Heart left ventricle (tissue), 16 donors: ENCODE results near the gene GYG2. TPM values are rescaled to one million over a fixed set of nuclear protein-coding genes. Genes with fewer than 3 reads are reported as not detected.

Experiments
- ATAC-seq, 4 donors: fragments of 200-7000 bp; cut with Tn5 transposase; one replicate each; pipeline ENCODE4 v1.9.1; 2020 to 2022; ENCODE audit warnings: moderate library complexity in 4 of 4, mild to moderate bottlenecking in 3 of 4, moderate number of reproducible peaks in 1 of 4
- DNase-seq, 5 donors: peaks; one replicate each; pipeline ENCODE4 v3.0.0-alpha.2; 2020
- H3K27ac ChIP-seq, 12 donors: fragments of 200-600 bp; sonication (generic) in 4 of 12; one replicate each; pipeline versions ENCODE4 v1.5.0 to v1.8.0; 2016 to 2022; ENCODE audit warnings: mild to moderate bottlenecking in 2 of 12
- H3K27me3 ChIP-seq, 9 donors: fragments of 200-600 bp; sonication (generic) in 2 of 9; one replicate each; pipeline versions ENCODE4 v1.5.1 to v1.8.0; 2016 to 2022; ENCODE audit warnings: mild to moderate bottlenecking in 3 of 9
- H3K36me3 ChIP-seq, 9 donors: fragments of 200-600 bp; sonication (generic) in 2 of 9; one replicate each; pipeline versions ENCODE4 v1.5.0 to v1.8.0; 2018 to 2022; ENCODE audit warnings: mild to moderate bottlenecking in 2 of 9
- H3K4me1 ChIP-seq, 12 donors: fragments of 200-600 bp; sonication (generic) in 4 of 12; one replicate each; pipeline versions ENCODE4 v1.5.0 to v1.8.0; 2016 to 2022; ENCODE audit warnings: mild to moderate bottlenecking in 3 of 12
- H3K4me3 ChIP-seq, 12 donors: fragments of 200-600 bp; sonication (generic) in 4 of 12; one replicate each; pipeline versions ENCODE4 v1.5.0 to v1.8.0; 2017 to 2022; ENCODE audit warnings: mild to moderate bottlenecking in 9 of 12, moderate library complexity in 4 of 12
- H3K9me3 ChIP-seq, 12 donors: fragments of 200-600 bp; sonication (generic) in 4 of 12; one replicate each; pipeline versions ENCODE4 v1.5.0 to v1.8.0; 2016 to 2022; ENCODE audit warnings: mild to moderate bottlenecking in 1 of 12
- CTCF ChIP-seq, 12 donors: fragments of 200-600 bp; sonication (generic) in 4 of 12; IDR thresholded peaks; one replicate each; pipeline versions ENCODE4 v1.5.0 to v1.8.0; 2018 to 2022; ENCODE audit warnings: antibody characterized with exemption in 12 of 12, mild to moderate bottlenecking in 5 of 12
- POLR2A ChIP-seq, 2 donors: fragments of 450-650 bp; IDR thresholded peaks; one replicate each; pipeline ENCODE4 v1.6.1; 2017; ENCODE audit warnings: antibody characterized with exemption in 2 of 2, mild to moderate bottlenecking in 2 of 2, moderate library complexity in 2 of 2
- WGBS, 4 donors: extraction: QIAGEN DNeasy Blood & Tissue Kit in 2 of 4; methylation state at CpG; one replicate each; pipeline versions ENCODE4 v1.1.5 to v1.1.7; 2013 to 2018; 5-methylcytosine and 5-hydroxymethylcytosine counted together
- intact Hi-C, 10 donors: fragments of 100-400 bp; cut with DNase I; formaldehyde crosslinking; loops; one replicate each; pipeline versions ENCODE4 v1.11.1 to v1.14.2; 2022
- polyA plus RNA-seq, 2 donors: library from polyadenylated mRNA; stranded (reverse); fragments of 200-250 nt; gene quantifications; one replicate each; pipeline ENCODE4 v1.2.3, GENCODE V29; 2013
- total RNA-seq, 9 donors: library from RNA; depleted of rRNA in 2 of 9; stranded (reverse); fragments of >200 nt in 2 of 9; fragmentation: NEBNext Ultra II Directional in 3 of 9; extraction: Animal tissue kit (Norgen Biotek cat#: 25700) in 3 of 9; gene quantifications; one replicate each; pipeline versions ENCODE4 v1.1.0 to v1.2.4, GENCODE V29; 2016 to 2023
- donor health status: ischemic (EF 13 %, LVEDD 7.1; RV severe dilation, severe dysfunction).
- donor health status: healthy with polysubstance abuse.
- donor health status: DM: no; HTN: yes; CAD: no.
- donor health status: DM: no; HTN: no; CAD: no.
- donor health status: ischemic (EF 25% LVEDD 6.9; RV normal size, moderate dysfunction).
- donor health status: ischemic (EF 25% LVEDD 5.7; RV mildly dilated, moderate dysfunction).
- donor health status: healthy.
- donor health status: DM: yes; HTN: yes; CAD: no.
- donor health status: ischemic (EF 35%, LVEDD 5.7; RV mildly dilated, moderate dysfunction).
- donor health status: nonischemic (EF 11% LVEDD 7.7; RV severe dilation, severe dysfunction).
- donor health status: DM: yes; HTN: yes; CAD: no.
- donor health status: PGD.
- donor health status: ischemic (EF 29% LVEDD 5.4; RV normal size, mild dysfunction).
- donor health status: nonischemic (EF 23%, LVEDD 6.1; RV moderate dilation, normal function).

GYG2 gene
- total and polyA plus RNA-seq, 11 donors: 0.38 to 13.2 (median 1.00) TPM

- Histone ChIP-seq H3K36me3 (no peaks in the 10 kb centered on the region), H3K4me3 (no peak overlapping the region), H3K4me1 (peaks cover 0 to 7% (median 0%) of the 10 kb centered on the region in 12 donors), H3K27ac (no peak overlapping the region), H3K27me3 (no peaks in the 10 kb centered on the region), H3K9me3 (peaks cover 0 to 15% (median 0%) of the 10 kb centered on the region in 12 donors)
- WGBS, 4 donors: 82 to 93% (median 91%) methylated on average over 2 of the region's 2 CpGs
- intact Hi-C loops: no loop called here
- TF ChIP-seq CTCF (IDR thresholded peaks at IDR 0.05) (no peak), POLR2A (IDR thresholded peaks at IDR 0.05) (no peak)
- no peak for ATAC-seq
- DNase-seq: no peak
These were observed 102.4 kb downstream of the GYG2 start for GRCh38 chrX:2931155-2931554.

GRCh38 chrX:2931612-2932011 is 102.9 kb downstream of the GYG2 start:
- 72 to 82% (median 77%) methylated on average over 4 of the region's 4 CpGs for WGBS, 4 donors
- H3K27me3 ChIP-seq: no peaks in the 10 kb centered on the region
- H3K4me1 ChIP-seq: peaks cover 0 to 7% (median 0%) of the 10 kb centered on the region in 12 donors
- no peaks in the 10 kb centered on the region for H3K36me3 ChIP-seq
- intact Hi-C loops: no loop called here
- no peak overlapping the region for H3K27ac ChIP-seq
- TF ChIP-seq CTCF (IDR thresholded peaks at IDR 0.05) (no peak), POLR2A (IDR thresholded peaks at IDR 0.05) (no peak)
- ATAC-seq: no peak
- DNase-seq: no peak
- no peak overlapping the region for H3K4me3 ChIP-seq
- H3K9me3 ChIP-seq: peaks cover 0 to 15% (median 0%) of the 10 kb centered on the region in 12 donors

Other genes starting within 250 kb of the GYG2 start
- gene CD99, start 137.6 kb upstream of the GYG2 start, total RNA-seq: 100 to 1,000 TPM; 216 to 475 (median 264) TPM
- gene CD99, start 137.6 kb upstream of the GYG2 start, polyA plus RNA-seq: 100 to 1,000 TPM; 302 to 477 TPM
- gene XG, start 76.9 kb upstream of the GYG2 start, total RNA-seq: under 1 TPM in 6 of 9 donors, not detected in 3; 0.28 to 0.85 (median 0.62) TPM
- under 1 TPM; 0.06 to 0.11 TPM for gene XG, start 76.9 kb upstream of the GYG2 start, polyA plus RNA-seq
- 10 to 100 TPM in 3 of 9 donors, 1 to 10 TPM in 6; 6.3 to 23.6 (median 8.6) TPM for gene ARSD, start 100.4 kb downstream of the GYG2 start, total RNA-seq
- gene ARSD, start 100.4 kb downstream of the GYG2 start, polyA plus RNA-seq: 1 to 10 TPM; 3.2 to 8.6 TPM
- gene ARSH, start 177.6 kb downstream of the GYG2 start, total RNA-seq: not detected
- not detected for gene ARSH, start 177.6 kb downstream of the GYG2 start, polyA plus RNA-seq
- gene ARSF, start 212.5 kb downstream of the GYG2 start, total RNA-seq: not detected
- gene ARSF, start 212.5 kb downstream of the GYG2 start, polyA plus RNA-seq: not detected